ENCODE results near the gene CHD1.
"Not testable (repeated sequence)": the region's sequence is repeated elsewhere in the genome, so short reads cannot be mapped to it uniquely, and the experiment has no call there.

DNA sequence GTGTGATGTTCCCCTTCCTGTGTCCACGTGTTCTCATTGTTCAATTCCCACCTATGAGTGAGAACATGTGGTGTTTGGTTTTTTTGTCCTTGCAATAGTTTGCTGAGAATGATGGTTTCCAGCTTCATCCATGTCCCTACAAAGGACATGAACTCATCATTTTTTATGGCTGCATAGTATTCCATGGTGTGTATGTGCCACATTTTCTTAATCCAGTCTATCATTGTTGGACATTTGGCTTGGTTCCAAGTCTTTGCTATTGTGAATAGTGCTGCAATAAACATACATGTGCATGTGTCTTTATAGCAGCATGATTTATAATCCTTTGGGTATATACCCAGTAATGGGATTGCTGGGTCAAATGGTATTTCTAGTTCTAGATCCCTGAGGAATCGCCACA lies 26.7 kb upstream of the CHD1 start:
- TF ChIP-seq, protein P1, sequence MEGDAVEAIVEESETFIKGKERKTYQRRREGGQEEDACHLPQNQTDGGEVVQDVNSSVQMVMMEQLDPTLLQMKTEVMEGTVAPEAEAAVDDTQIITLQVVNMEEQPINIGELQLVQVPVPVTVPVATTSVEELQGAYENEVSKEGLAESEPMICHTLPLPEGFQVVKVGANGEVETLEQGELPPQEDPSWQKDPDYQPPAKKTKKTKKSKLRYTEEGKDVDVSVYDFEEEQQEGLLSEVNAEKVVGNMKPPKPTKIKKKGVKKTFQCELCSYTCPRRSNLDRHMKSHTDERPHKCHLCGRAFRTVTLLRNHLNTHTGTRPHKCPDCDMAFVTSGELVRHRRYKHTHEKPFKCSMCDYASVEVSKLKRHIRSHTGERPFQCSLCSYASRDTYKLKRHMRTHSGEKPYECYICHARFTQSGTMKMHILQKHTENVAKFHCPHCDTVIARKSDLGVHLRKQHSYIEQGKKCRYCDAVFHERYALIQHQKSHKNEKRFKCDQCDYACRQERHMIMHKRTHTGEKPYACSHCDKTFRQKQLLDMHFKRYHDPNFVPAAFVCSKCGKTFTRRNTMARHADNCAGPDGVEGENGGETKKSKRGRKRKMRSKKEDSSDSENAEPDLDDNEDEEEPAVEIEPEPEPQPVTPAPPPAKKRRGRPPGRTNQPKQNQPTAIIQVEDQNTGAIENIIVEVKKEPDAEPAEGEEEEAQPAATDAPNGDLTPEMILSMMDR (conservative IDR thresholded peaks at IDR 0.05; ENCODE audit: low read depth, low read length), result not testable (repeated sequence)
- TF ChIP-seq FOS (IDR thresholded peaks at IDR 0.05; ENCODE audit: low read depth, low read length); POLR2A (IDR thresholded peaks at IDR 0.05; ENCODE audit: low read depth, low read length); BHLHE40 (IDR thresholded peaks at IDR 0.05; ENCODE audit: low read depth, low read length); MXI1 (IDR thresholded peaks at IDR 0.05; ENCODE audit: borderline replicate concordance, low read depth, low read length); MAFK (IDR thresholded peaks at IDR 0.05; ENCODE audit: low read depth, low read length): not testable (repeated sequence)
- TF ChIP-seq, protein P2, sequence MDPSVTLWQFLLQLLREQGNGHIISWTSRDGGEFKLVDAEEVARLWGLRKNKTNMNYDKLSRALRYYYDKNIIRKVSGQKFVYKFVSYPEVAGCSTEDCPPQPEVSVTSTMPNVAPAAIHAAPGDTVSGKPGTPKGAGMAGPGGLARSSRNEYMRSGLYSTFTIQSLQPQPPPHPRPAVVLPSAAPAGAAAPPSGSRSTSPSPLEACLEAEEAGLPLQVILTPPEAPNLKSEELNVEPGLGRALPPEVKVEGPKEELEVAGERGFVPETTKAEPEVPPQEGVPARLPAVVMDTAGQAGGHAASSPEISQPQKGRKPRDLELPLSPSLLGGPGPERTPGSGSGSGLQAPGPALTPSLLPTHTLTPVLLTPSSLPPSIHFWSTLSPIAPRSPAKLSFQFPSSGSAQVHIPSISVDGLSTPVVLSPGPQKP (IDR thresholded peaks at IDR 0.05; ENCODE audit: borderline replicate concordance, low read depth, low read length), result not testable (repeated sequence)

Data from IMR-90 (cell line).